Activated CD8-positive, alpha-beta memory T cell treated with anti-CD3 and anti-CD28 coated beads for 1 hour (primary cell): Measurements from ENCODE around the gene CCDC92.
A peak's percentile ranks its signal among the peaks of the same experiment; 100 is the strongest.

Experiments
- DNase-seq, 2 donors: peaks; one replicate each; pipeline ENCODE4 v3.0.0-alpha.2; 2020; ENCODE audit warnings: low read depth in 1 of 2; ENCODE audit errors: extremely low read depth in 1 of 2

Gene CCDC92

DNA sequence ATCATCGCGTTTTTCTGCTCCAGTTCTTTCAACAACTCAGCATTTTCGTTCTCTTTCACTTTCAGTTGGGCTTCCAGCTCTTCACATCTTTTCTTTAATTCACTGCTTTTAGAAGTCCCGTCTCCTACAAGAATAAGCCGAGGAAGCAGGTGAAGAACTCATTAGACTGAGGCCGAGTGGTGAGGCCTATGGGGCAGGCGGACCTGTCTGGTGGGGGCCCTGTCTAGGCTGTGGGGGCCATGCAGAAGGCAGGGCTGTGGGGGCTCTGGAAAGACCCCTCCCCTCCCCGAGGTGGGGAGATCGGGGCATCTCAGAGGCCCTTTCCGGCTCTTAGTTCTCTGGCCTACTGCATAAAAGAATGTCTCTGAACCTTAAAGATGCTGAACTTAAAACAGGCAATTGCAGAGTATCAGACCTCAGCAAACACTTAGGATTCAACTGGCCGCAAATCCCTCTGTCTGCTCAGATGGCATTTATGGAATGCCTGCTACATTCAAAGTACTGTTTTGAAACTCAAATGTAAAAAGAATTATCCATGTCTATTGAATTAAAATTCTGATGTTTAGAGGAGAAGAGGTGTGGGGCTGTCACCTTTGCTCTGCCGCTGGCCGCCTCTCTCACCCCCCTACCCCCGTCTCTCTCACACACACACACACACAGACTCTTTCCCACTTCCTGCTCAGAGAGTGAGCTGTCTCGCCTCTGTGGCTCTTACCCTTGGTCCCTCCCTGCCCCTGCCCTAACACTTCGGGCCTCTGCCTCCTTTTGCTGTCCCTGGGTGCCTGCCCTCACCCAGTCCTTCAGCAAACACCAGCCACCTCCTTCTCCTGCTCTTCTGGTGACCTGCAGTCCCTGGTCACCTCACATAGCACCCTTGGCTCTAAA, 34.7 kb downstream of the CCDC92 start:
- peak in 1 of 2 donors; percentile 17 for DNase-seq

DNA sequence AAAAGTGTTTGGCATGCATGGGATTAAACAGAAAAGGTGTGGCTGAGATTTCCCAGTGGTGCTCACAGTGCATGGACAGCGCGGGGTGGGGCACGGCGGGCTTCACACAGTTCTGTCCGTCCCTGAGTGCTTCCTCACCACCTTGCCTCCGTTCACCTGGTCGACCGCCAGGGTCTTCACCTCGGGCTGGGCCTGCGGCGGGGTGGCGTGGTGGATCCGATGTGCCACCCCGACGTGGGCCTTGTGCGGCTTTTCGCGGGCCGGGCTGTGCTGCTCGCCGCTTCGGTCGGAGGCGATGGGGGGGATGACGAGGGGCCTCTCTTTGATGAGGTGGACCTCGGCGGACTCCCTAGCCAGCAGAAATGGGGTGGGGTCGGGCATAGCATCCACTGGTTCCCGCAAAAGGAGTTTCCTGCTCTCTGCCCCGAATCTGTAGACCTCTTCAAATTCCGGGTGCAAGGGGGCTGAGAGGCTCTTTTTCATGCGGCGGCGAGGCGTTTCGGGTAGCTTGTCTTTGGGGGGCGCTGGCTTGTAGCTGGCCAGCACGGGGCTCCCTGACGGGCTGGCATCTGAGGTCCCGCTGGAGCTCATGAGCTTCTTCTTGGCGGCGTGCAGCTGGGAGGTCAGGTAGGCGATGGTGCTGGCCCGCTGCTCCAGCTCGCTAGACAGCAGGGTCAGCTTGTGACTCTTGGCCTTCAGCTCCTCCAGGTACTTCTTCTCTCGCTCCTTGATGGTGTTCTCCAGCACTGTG, 35.5 kb downstream of the CCDC92 start:
- no peak for DNase-seq

DNA sequence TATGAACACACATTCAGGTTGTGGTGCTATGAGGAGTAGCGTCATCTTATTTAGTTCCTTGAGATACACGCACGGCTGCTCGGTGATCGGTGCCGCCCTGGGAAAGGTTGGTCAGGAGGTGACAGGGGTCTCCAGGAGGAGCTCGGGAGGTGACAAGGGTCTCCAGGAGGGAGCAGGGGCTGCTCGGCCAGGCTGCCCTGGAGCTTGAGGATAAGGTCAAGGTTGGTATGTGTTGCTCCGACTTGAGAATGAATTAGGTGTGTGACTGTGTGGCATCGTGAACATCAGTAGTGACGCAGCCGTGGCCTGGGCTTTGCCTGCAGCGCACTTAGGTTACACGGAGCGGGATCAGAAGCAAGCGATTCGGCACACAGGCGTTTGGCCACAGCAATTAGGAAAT, 36.2 kb downstream of the CCDC92 start:
- no peak for DNase-seq

DNA sequence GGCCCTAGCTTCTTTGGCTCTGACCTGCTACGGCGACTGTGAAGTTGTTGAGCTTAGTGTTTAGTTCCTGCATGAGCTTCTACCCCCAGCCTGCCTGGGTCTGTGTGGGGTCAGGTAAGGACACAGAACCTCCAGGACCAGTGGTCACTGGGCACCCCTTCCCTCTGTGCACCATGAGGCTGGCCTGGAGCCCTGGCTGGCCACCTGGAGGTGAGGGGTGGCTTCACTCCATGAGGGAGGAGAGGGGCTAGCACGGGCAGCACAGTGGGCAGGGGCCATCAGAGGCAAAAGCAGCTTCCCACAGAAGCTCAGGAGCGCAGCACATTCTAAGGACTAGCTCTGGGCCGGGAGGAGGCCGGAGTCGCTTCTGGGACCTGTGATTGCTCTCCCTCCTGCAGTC, 36.7 kb downstream of the CCDC92 start:
- DNase-seq = no peak

DNA sequence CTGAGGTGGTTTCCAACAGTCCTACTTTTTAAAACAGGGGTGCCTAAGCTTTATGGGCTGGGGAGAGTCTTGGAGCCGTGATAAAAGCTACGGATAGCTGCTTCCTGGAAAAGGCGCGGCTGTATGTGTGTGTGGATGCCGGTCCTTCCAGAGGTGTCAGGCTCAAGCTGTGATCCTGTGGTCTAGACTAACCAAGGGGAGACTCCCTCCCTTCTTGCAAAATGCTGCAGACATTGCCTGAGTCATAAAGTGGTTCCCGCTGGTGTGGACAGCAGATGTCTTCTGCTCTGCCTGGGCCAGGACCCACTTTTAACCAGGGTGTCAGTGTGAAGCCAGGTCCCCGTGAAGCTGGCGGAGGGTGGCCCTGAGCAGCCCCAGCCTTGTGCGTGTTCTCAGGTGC, 37.8 kb downstream of the CCDC92 start:
- DNase-seq = no peak

DNA sequence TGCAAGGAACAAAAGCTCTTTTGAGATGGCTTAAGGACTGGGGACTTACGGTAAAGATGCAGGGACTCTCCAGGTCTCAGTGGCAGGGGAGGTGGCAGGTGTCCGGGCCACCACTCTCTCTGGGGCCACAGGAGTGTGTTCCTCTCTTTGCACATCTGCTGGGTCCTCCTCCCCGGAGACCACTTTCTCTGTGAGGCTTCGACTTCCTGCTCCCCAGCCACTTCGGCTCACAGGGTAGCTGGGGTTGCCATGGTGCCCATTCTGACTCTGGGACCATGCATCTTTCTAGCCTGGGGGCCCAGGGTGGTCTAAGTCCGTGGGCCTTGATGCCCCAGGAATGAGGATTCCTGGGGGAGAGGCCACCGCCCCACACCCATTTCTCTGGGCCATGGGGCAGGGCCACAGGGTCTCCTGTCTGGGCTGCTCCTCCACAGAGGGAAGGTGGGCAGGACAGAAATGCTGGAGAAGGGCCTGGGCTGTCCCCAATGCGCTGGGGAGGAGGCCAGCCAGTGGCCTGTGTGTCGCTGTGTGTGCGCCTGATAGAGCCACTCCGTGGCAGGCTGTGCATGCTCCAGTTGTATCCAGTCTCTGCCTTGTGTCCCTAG, 38.5 kb downstream of the CCDC92 start:
- no peak for DNase-seq

DNA sequence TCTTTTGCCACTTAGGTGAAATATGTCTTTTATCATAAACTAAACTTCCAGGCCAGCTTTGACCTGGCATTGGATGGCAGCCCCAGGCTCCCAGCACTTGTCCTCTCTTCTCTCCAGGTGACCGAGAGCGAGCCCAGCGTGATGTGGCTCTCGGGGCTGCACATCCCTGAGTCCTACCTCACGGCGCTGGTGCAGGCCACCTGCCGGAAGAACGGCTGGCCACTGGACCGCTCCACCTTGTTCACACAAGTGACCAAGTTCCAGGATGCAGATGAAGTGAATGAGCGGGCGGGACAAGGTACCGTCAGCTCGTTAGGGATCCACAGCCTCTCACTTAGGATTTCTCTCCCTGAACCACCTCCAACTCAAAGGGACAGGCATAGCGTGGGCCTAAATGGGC, 39.4 kb downstream of the CCDC92 start:
- no peak for DNase-seq

DNA sequence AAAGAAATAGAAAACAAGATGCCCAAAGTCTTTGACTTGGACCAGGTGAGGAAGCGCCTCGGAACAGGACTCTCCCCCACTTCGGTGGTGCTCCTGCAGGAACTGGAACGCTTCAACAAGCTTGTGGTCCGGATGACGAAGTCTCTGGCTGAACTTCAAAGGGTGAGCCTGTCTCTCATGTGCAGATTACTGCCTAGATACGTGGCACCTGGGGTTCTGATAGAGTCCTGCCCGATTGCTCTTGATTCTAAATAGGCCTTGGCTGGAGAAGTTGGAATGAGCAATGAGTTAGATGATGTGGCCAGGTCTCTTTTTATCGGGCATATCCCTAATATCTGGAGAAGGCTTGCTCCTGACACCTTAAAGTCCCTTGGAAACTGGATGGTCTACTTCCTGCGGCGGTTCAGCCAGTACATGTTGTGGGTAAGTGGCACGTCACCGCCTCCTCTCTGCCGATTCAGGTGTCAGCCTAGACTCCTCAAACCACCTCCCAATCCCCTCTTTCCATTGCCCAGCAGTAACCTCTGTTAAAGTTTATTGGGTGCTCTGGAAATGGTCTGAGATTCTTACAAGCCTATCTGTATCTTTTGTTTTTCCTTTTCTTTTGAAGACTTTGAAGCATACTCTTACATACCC, 40.8 kb downstream of the CCDC92 start:
- DNase-seq = no peak

DNA sequence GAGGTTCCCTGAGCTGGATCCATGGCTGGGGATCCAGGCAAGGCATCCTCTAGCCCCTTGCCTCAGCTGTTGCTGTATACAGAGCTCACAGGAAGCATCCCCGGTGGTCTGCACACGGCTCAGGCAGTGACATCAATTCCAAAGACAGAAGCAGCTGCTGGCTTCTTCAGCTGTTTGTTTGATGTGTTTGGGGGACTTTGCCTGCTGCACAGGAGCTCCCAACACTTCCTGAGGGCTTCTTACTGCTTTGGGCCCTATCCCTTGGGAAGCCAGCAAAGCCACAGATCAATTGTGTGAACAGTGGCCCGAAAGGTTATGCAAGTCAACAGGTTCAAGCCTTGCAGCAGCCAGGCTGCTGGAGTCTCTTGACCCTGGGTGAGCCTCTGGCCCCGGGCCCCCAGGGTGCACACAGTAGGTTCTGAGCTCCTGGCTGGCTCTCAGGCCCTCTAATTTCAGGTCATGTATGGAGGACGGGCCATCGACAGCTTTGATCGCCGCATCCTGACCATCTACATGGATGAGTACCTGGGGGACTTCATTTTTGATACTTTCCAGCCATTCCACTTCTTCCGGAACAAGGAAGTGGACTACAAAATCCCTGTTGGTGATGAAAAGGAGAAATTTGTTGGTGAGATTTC, 42.6 kb downstream of the CCDC92 start:
- DNase-seq = no peak

DNA sequence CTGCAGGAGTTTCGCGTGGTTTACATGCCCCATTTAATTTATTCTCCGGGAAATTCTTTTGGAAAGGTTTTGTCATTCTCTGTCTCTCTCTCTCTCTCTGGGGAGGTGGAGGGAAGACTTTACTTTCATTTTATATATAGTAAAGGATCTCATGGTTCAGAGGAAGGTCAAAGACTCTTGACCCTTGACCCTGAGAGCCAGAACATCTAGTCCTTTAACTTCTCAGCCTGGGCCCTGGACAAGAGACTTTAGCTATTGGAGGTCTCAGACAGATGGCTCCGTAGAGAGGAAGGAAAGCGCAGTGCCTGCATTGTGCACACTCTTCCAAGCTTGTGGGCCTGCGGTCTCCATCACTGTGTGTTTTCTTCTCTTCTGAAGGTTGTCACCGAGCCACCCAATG, 43.7 kb downstream of the CCDC92 start:
- DNase-seq = no peak

DNA sequence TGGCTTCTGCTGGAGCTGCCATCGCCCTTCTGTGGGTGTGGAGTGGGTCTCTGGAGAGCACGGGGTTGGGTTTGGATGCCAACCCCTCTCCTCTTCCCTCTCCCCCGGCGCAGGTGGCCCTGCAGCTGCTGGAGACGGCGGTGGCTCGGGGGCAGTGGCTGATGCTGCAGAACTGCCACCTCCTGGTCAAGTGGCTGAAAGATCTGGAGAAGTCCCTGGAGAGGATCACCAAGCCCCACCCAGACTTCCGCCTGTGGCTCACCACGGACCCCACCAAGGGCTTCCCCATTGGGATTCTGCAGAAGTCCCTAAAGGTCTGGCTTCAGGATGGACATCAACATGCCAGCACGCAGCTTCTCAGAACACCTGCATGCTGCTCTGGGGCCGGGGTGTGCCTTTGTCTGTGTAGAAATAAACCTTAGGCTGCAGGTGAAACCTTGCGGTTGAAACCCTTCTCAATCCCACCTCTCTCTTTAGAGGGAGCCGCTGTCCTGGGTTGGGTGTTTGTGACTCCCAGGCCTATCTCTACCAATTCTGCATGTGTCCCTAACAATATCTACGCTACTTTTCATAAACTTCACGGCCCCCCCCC, 44.3 kb downstream of the CCDC92 start:
- no peak for DNase-seq

DNA sequence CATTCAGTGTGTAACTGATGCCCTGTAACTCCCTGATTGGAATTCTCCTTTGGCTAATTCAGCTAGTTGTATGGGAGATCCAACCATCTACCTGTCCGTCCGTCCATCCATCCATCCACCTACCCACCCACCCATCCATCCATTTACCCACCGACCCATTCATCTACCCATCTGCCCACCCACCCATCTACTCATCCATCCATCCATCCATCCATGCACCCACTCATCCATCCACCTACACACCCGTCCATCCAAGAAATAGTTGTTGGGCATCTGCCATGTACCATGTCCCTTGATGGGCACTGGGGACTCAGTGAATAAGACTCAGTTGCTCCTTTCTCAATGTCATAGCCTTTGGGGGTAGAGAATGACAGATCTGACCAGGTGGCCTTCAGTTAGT, 48.1 kb downstream of the CCDC92 start:
- DNase-seq = no peak

DNA sequence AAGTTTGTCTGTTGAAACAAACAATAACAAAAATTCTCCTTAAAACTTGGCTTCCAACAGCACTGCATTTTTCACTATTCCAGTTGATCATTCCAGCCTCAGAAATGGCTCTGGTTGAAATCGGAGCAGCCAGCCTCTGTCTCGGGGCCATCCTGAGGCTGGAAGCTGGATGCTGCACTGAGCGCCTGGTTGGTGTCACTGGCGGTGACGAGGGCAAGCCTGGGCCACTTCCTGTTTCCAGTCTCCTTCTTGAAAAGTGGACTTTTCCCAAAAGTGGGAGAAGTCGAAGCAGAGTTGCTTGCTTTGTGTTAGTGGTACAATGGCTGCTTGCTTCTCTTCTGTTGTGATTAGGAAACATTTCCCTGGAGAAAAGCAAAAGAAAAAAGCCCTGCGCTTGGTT, 48.7 kb downstream of the CCDC92 start:
- DNase-seq = no peak

DNA sequence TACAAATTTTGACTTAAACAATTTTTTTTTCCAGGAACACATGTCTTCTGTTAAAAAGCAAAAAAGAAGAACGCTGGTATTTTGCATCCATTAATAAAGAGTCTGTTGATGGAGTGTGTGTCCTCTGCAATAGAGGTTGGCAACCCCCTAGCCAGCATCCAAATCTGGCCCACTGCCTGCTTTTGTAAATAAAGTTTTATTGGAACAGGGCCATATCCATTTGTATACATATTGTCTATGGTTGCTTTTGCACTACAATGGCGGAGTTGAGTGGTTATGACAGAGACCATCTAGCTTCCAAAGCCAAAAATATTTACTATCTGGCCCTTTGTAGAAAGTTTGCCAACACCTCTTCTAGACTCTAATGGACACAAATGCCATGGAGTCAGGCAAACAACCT, 49.6 kb downstream of the CCDC92 start:
- DNase-seq = no peak

DNA sequence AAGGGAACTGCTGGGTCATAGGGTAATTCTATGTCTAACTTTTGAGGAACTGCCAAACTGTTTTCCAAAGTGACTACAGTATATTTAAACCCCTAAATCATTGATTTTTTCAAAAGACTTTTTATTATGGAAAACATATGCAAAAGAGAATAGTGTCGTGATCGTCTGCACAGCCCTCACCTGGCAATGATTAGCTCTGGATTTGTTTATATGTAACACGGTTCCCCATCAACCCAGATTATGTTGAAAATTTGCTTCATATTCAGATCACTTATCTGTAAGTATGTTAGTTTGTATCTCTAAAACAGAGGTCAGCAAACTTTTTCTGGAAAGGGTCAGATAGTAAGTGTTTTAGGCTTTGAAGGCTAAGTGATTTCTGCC, 52.7 kb downstream of the CCDC92 start:
- no peak for DNase-seq

DNA sequence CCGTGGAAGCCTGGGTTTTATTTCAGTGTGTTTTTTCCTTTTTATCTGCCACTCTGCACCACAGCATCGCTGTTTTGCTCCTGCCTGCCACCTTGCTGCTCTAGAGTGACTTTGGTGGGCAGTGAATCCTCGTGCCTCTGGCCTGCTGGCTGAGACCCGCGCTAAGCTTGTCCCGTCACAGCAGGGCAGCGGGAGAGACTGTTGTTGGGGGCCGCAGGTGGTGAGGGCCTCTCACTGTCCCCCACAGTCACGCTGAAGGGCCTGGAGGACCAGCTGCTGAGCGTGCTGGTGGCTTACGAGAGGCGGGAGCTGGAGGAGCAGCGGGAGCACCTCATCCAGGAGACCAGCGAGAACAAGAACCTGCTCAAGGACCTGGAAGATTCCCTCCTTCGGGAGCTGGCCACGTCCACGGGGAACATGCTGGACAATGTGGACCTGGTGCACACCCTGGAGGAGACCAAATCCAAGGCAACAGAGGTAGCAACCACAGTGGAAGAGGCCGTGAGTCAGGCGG, 55.2 kb downstream of the CCDC92 start:
- no peak for DNase-seq

DNA sequence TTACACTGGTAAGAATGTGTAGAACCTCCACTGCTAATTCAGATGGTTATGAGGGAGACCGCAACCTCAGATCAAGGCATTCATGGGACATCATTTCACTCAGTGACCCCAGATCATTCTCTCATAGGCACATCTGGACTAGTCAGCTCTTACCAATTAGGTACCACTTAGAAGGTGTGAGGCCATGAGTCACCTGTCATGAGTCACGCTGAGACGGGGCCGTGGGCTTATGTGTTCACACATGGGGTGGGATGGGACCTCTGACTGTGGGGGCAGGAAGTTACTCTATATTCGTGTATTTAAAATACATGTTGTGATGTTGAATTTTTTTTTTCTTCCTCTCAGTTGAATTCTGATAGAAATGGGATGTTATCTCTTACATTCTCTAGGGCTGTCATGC, 55.9 kb downstream of the CCDC92 start:
- no peak for DNase-seq

DNA sequence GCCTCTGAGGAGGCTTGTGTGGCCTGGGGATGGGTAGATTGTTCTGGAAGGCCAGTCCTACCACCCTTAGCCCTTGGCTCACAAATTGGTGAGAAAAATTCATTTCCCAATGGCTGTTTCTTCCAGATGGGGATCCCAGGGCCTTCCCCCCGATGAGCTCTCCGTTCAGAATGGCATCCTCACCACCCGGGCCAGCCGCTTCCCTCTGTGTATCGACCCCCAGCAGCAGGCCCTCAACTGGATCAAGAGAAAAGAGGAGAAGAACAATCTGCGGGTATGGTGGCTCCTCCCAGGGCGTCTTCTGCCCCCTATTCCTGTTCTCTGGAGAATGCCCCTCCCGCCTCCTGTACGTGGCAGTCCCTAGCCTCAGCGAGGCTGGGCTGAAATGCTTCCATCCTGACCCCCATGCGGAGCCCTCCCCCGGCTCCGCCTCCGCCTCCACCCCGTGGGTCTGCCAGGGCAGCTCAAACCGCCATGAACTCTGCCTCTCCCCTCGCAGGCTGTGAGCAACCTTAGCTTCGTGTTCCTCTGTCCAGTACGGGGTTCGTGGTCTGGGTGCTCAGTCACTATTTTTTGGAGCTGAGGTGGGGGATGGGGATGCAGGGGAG, 57.8 kb downstream of the CCDC92 start:
- no peak for DNase-seq

DNA sequence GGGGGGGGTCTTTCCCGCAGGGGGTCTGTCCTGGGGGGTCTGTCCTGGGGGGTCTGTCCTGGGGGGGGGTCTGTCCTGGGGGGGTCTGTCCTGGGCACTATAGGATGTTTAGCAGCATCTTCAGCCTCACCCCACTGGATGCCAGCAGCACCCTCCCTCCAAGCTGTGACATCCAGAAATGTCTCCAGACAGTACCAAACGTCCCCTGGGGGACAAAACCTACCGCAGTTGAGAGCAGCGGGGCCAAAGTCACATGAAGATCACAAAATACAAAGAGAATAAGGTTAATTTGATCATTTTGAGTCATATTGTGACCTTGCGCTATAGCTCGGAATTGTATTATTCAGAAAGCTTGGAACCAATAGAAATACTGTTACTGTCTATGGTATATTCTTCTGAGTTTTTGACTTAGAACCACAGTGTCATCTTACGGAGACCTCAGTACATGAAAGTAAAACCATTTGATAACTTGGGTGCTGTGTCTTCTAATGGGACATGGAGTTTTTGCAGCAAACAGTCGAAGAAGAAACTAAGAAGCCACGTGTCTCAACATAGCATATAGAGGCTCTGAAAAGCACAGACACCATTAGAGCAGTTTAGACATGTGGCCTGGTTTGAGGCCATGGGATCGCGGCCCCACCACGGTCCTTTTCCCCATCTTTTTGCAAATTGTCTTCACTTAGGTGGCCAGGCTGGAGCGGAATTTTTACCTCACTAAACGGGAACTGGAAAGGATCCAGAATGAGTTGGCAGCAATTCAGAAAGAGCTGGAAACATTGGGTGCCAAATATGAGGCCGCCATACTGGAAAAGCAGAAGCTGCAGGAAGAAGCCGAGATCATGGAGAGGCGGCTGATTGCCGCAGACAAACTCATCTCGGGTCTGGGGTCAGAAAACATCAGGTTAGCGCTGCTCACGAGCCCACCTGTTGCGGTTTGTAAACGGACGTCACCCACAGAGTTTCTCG, 59.9 kb downstream of the CCDC92 start:
- DNase-seq = no peak
